Calu3 (cell line): ENCODE measurements around the gene B4GALT2. TPM values are rescaled to one million over a fixed set of nuclear protein-coding genes. Genes with fewer than 3 reads are reported as not detected.
A peak's percentile ranks its signal among the peaks of the same experiment; 100 is the strongest.

Source experiments
- BruUV-seq: library from RNA; stranded (reverse); fragments of 400-500 nt; replicated peaks from 2 replicates; lab custom pipeline; 2021; lab: Mats Ljungman, UMichigan
- CTCF ChIA-PET: fragments of 300-600 bp; sonication (Branson Sonifier 250); formaldehyde crosslinking; loops from one replicate; lab custom pipeline; 2022; ENCODE audit warnings: antibody characterized with exemption; lab: Charles Lee
- DNase-seq: peaks from one replicate; pipeline ENCODE4 v3.0.0; 2022
- H3K27ac Mint-ChIP-seq: one replicate; pipeline ENCODE4 v1.8.0; 2022; ENCODE audit warnings: mixed read lengths; ENCODE audit not compliant: unreplicated experiment
- H3K27me3 Mint-ChIP-seq: one replicate; pipeline ENCODE4 v1.8.0; 2022; ENCODE audit warnings: mixed read lengths; ENCODE audit not compliant: unreplicated experiment
- H3K36me3 Mint-ChIP-seq: one replicate; pipeline ENCODE4 v1.8.0; 2022; ENCODE audit warnings: mild to moderate bottlenecking, moderate library complexity, mixed read lengths; ENCODE audit not compliant: insufficient read depth, unreplicated experiment
- H3K4me1 Mint-ChIP-seq: one replicate; pipeline ENCODE4 v1.8.0; 2022; ENCODE audit warnings: mild to moderate bottlenecking, low read depth, mixed read lengths; ENCODE audit not compliant: unreplicated experiment
- H3K4me3 Mint-ChIP-seq: one replicate; pipeline ENCODE4 v1.8.0; 2022; ENCODE audit warnings: mild to moderate bottlenecking, low read depth, moderate library complexity, mixed read lengths; ENCODE audit not compliant: unreplicated experiment
- H3K9me3 Mint-ChIP-seq: one replicate; pipeline ENCODE4 v1.8.0; 2022; ENCODE audit warnings: low read depth, mixed read lengths; ENCODE audit not compliant: unreplicated experiment
- CTCF ChIP-seq: fragments of 200-600 bp; IDR thresholded peaks from one replicate; pipeline ENCODE4 v1.8.0; 2022; ENCODE audit warnings: antibody characterized with exemption; ENCODE audit not compliant: unreplicated experiment
- intact Hi-C: fragments of 100-400 bp; cut with micrococcal nuclease; formaldehyde crosslinking; loops from one replicate; pipeline ENCODE4 v1.10.0; 2022; ENCODE audit not compliant: unreplicated experiment
- total RNA-seq: library from RNA; stranded (reverse); gene quantifications from 2 replicates; pipeline ENCODE4 v1.2.3, GENCODE V29; 2022

Gene B4GALT2
- total RNA-seq, 1 experiment from 2014 or later = 50.9 TPM

- H3K36me3 Mint-ChIP-seq = peaks cover 25% of the 10 kb centered on the region
- BruUV-seq = no TSS peak
- intact Hi-C loops = no loop called here
- no peak for DNase-seq
- H3K9me3 Mint-ChIP-seq = no peaks in the 10 kb centered on the region
- peaks cover 32% of the 10 kb centered on the region for H3K4me1 Mint-ChIP-seq
- H3K4me3 Mint-ChIP-seq = no peak overlapping the region
- H3K27ac Mint-ChIP-seq = no peak overlapping the region
- TF ChIP-seq CTCF = no peak
- no peaks in the 10 kb centered on the region for H3K27me3 Mint-ChIP-seq
- CTCF ChIA-PET = interaction anchor here (1.0 kb wide), 1 partner anchor 9 kb away, joined by 5 read pairs; no protein-coding TSS in a partner anchor
These were observed 55.4 kb downstream of the B4GALT2 start for GRCh38 chr1:44034423-44034822.

- Mint-ChIP-seq H3K9me3 (no peaks in the 10 kb centered on the region), H3K36me3 (peaks cover 18% of the 10 kb centered on the region), H3K4me3 (no peak overlapping the region), H3K27ac (no peak overlapping the region), H3K27me3 (no peaks in the 10 kb centered on the region), H3K4me1 (peaks cover 27% of the 10 kb centered on the region)
- no peak for DNase-seq
- no TSS peak for BruUV-seq
- intact Hi-C loops = no loop called here
- TF ChIP-seq CTCF = no peak
- CTCF ChIA-PET = interaction anchor here (1.0 to 2.7 kb wide), 6 partner anchors 10 to 272 kb away, joined by 3 to 32 read pairs (median 6); no protein-coding TSS in a partner anchor
These were observed 56.1 kb downstream of the B4GALT2 start for GRCh38 chr1:44034976-44035716.

GRCh38 chr1:44035726-44036408 is 56.9 kb downstream of the B4GALT2 start:
- CTCF ChIA-PET = interaction anchor here (1.4 to 2.7 kb wide), 5 partner anchors 12 to 272 kb away, joined by 3 to 32 read pairs (median 8); no protein-coding TSS in a partner anchor
- Mint-ChIP-seq H3K36me3 (peaks cover 13% of the 10 kb centered on the region), H3K4me1 (peaks cover 27% of the 10 kb centered on the region), H3K27ac (no peak overlapping the region), H3K9me3 (no peaks in the 10 kb centered on the region), H3K27me3 (no peaks in the 10 kb centered on the region), H3K4me3 (no peak overlapping the region)
- no peak for DNase-seq
- no peak for TF ChIP-seq CTCF
- no TSS peak for BruUV-seq
- intact Hi-C loops = loop anchor here (1.0 kb wide), 1 partner anchor 31 kb away; no protein-coding TSS in a partner anchor

- peak; percentile 82 for DNase-seq
- peak; percentile 58 for TF ChIP-seq CTCF
- H3K27ac Mint-ChIP-seq = no peak overlapping the region
- H3K27me3 Mint-ChIP-seq = no peaks in the 10 kb centered on the region
- CTCF ChIA-PET = interaction anchor here (0.6 to 2.7 kb wide), 8 partner anchors 12 to 1229 kb away, joined by 3 to 32 read pairs (median 4); partner anchors contain the start of gene CCDC24
- H3K36me3 Mint-ChIP-seq = peaks cover 6% of the 10 kb centered on the region
- H3K9me3 Mint-ChIP-seq = no peaks in the 10 kb centered on the region
- no peak overlapping the region for H3K4me3 Mint-ChIP-seq
- BruUV-seq = no TSS peak
- intact Hi-C loops = loop anchor here (1.0 kb wide), 1 partner anchor 31 kb away; no protein-coding TSS in a partner anchor
- peaks cover 26% of the 10 kb centered on the region for H3K4me1 Mint-ChIP-seq
These were observed 57.6 kb downstream of the B4GALT2 start for GRCh38 chr1:44036409-44037139.
